Measurements from ENCODE around the gene GSTA5.
"Not testable (repeated sequence)": the region's sequence is repeated elsewhere in the genome, so short reads cannot be mapped to it uniquely, and the experiment has no call there.

The GSTA5 gene

DNA sequence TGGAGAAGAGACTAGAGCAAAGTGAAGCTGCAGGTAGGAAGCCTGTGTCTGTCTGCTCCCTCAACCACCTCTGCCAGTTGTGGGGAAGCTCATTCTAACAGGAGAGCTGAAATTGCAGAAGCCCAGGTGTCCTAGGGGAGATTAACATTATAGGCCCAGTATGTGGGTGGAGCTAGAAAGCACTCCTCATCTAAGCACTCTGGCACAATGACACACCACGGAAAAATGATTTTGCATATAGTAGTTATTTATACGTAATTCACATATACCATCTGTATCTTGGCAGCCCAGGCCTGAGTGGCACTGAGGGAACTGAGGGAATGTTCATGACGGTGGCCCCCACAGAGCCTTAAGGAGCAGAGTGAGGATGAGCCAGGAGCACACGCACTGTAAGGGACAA, 9.7 kb downstream of the GSTA5 start:
- DNase-seq = not testable (repeated sequence)

DNA sequence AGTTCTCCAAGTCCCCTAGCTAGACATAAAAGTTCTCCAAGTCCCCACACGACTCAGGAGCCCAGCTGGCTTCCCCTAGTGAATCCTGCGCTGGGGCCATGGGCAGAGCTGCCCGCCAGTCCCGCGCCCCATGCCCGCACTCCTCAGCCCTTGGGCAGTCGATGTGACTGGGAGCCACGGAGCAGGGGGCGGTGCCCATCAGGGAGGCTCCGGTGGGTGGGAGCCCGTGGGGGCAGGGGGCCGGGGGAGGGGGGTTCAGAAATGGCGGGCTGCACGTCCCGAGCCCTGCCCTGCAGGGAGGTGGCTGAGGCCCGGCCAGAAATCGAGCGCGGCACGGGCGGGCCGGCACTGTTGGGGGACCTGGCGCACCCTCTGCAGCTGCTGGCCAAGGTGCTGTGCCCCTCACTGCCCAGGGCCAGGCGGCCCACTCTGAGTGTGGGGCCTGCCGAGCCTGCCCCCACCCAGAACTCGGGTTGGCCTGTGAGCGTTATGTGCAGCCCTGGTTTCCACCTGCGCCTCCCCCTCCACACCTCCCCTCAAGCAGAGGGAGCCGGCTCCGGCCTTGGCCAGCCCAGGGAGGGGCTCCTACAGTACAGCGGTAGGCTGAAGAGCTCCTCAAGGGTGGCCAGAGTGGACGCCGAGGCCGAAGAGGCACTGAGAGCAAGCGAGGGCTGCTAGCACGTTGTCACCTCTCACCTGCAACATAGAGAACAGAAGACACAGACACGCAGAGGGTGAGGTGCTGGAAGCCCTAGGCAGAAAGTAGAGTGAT, 11.4 kb downstream of the GSTA5 start:
- no peak for DNase-seq

DNA sequence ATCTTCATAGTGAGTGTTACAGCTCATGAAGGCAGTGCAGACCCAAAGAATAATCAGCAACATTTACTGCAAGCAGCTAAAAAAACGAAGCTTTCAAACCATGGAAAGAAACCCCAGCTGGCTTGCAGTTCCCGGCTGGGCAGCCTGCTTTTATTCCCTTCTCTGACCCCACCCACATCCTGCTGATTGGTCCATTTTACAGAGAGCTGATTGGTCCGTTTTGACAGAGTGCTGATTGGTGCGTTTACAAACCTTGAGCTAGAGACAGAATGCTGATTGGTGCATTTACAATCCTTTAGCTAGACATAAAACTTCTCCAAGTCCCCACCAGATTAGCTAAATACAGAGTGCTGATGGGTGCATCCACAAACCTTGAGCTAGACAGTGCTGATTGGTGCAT, 12.0 kb downstream of the GSTA5 start:
- not testable (repeated sequence) for DNase-seq

DNA sequence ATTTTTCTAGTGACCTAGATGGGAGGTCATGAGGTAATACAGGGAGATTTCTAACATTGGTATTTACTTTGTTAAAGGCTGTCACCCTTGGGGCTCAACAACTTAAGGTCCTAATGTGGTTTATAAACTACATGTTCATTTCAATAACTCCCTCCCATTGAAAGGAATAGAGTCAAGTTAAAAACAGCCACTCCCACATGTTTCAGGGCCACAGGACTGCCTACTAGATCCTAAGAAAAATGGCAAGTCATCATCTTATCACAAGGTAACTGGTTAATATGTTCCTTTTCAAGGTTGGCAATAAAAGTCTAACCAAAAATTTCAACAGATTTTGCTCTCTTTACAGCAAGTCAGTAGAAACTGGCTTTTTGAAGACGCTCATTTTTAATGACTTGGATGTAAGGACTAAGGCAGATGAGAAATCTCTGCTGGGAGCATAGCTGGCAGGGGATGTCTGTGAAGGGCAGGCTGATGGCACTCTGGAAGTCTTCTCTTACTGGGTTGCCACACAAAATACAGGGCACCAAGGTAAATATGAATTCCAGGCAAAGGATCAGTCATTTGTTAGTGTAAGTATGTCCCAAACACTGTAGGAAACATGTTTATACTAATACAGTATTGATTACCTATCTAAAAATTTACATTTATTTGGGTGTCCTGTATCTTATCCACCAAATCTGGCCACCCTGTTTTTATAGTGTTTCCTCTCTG, 13.4 kb downstream of the GSTA5 start:
- not testable (repeated sequence) for DNase-seq

DNA sequence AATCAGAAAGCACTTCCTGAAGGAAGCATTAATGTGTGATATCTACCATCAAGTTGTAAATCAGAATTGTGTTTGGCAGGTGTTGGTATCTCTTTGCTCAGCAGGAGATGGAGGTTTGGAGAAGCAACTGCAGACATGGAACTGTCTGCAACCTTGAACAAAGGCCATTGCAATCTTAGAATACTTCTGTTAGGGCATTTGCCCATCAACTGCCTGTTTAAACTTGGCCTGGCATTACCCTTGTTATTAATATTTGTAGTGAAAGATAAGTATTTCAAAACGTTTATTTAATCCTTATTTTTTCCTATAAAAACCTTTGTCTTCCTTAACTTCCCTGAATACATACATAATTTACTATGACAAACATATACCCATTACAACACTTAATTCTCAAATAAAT, 14.1 kb downstream of the GSTA5 start:
- no peak for DNase-seq

DNA sequence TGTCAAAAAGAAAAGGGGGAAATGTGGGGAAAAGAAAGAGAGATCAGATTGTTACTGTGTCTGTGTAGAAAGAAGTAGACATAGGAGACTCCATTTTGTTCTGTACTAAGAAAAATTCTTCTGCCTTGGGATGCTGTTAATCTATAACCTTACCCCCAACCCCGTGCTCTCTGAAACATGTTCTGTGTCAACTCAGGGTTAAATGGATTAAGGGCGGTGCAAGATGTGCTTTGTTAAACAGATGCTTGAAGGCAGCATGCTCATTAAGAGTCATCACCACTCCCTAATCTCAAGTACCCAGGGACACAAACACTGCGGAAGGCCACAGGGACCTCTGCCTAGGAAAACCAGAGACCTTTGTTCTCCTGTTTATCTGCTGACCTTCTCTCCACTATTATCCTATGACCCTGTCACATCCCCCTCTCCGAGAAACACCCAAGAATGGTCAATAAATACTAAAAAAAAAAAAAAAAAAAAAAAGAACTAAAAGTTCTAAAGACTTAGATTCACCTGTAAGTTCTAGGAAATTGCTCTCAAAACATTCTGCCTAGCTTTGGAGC, 14.6 kb downstream of the GSTA5 start:
- DNase-seq = not testable (repeated sequence)

DNA sequence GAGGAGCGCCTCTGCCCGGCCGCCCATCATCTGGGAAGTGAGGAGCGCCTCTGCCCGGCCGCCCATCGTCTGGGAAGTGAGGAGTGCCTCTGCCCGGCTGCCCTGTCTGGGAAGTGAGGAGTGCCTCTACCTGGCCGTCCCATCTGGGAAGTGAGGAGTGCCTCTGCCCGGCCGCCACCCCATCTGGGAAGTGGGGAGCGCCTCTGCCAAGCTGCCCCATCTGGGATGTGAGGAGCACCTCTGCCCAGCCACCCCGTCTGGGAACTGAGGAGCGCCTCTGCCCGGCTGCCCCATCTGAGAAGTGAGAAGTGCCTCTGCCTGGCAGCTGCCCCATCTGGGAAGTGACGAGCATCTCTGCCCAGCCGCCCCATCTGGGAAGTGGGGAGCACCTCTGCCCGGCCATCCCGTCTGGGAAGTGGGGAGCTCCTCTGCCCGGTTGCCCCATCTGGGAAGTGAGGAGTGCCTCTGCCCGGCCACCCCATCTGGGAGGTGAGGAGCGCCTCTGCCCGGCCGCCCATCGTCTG, 15.3 kb downstream of the GSTA5 start:
- DNase-seq = not testable (repeated sequence)

DNA sequence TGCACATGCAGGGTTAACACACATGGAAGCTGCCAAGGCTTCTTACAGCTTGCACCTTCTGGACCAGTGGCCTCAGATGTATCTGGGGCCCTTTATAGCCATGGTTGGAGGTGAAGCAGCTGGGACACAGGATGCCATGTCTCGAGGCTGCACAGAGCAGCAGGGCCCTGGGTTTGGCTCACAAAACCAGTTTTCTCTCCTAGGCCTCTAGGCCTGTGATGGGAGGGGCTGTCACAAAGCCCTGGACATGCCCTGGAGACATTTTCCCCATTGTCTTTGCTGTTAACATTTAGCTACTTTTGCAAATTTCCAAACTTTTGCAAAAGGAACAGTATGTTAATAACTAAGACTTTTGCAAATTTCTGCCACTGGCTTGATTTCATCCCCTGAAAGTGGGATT, 18.8 kb downstream of the GSTA5 start:
- no peak for DNase-seq

DNA sequence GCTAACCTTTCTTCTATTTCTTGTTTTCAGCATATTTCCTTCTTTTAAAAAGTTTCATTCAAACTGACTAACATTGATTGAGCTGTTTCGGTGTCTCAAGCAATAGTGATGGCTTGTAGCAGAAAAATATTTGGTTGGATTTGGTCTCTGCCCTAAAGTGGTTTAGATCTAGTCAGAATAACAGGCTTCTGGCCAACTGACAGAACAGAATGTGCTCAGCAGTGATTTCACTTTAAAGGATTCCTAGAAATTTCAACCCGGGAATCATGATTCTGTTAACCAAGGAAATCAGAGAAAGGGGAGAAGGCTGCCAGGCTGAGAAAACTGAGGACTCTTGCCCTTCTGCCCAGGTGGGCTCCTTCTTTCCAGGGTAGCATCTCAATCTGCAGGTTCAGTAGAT, 20.4 kb downstream of the GSTA5 start:
- DNase-seq = no peak

DNA sequence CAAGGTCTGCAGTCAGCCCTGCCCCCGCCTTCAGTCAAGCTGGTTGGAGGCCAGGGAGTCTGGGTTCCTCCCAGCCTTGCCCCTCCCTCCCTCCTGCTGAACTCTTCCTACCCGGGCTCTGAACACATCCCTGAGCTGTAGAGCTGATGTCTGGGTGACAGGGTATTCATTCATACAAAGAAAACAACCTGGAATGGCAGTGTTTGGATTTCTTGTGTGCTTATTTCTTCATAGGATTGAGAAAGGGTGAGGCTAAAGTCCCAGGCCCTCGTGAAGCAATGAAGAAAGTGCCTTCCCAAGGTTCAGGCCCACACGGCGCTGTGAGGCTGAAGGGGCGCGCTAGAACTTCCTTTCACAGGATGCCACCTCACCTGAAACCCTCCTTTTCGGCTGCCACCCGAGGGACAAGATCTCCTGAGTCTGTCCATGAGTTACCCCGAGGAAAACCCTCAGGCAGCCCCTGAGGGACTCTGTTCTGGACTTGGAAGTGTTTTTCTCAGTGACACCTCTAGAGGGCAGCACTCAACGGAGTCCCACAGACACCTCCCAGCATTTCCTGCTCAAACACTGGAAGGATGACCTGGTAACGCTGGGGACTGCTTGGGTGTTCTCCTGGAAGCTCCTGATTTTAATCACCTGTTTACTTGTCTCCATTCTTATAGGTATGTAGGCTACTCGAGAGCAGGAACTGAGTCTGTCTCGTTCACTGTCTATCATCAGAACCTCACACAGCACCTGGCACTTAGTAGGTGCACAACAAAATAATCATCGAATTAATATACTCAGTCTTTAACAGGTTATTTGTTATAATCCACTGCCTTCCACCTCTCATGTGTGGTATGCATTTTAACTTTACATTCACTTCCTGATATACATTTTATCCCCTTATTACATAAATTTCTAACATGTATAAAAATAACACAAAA, 25.2 kb downstream of the GSTA5 start:
- DNase-seq = no peak

DNA sequence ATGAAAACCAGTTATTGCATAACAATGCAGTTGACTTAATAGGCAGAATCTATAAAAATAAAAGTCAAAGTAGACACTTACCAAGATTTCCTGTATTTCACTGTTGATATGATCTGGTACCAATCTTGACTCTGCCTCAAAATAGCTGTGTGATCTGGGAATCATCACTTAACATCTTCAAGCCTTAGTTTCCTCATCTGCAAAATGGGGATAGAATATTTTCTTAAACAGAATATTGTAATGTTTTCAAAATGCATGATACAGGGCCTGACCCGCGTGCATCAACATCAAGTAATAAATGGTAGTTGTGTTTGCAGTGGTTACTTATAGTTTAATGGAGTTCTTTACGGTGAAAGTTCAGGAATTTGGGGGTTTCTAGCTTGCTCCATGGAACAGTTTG, 26.1 kb downstream of the GSTA5 start:
- not testable (repeated sequence) for DNase-seq

DNA sequence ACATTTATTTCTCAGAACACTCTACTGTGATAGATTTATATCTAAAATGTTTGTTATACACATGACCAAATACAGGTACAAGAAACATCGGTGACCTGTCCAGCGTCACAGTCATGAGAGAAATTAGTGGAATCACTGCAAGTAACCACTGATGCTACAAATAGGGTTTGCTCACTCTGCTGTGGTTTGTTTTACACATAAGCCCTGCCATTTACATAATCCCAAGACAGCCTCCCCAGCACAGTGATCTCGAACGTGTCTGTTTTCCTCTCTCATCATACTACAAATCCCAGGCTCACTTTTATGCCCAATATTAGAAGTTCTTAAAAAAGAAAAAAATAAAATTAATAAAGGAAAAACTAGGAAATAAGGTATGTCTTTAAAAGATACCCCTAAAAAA, 30.8 kb downstream of the GSTA5 start:
- DNase-seq = not testable (repeated sequence)

DNA sequence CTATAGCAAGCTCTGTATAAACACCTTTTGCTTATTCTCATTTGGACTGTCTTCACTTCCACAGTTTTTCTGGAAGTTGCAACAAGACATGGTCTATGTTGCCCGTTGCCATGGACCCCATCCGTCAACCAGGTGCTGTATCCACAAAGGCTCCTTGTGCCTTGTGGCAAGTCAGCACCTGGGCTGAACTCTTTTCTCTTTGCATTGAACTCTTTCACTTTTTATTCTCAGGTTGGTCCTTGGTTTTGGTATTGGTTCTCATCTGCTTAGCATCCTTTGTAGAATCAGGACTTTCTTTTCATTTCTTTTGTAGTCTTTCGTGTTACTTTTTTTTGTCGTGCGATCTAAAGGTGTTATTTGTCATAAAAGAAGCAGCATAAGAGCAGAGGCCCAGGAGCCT, 32.0 kb downstream of the GSTA5 start:
- no peak for DNase-seq

DNA sequence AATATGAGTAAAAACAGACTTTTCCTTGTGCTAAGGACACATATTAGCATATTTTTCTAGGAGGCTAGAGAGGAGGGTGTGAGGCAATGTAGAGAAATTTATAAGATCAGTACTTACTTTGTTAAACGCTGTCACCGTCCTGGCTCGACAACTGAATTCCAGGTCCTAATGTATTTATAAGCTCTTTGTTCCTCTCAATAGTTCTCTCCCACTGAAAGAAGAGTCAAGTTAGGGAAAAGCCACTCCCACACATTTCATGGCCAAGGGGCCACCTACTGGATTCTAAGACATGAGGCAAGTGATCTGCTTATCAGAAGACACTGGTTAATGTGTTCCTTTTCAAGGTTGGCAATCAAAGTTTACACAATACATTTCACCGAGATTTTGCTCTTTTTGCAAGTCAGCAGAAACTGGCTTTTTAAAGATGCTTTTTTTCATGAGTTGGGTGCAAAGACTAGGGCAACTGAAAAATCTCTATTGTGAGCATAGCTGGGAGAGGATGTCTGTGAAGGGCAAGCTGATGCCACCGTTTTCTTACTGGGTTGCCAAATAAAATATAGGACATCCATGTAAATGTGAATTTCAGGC, 36.9 kb downstream of the GSTA5 start, which contains the start of gene GSTA1:
Gene GSTA1 (minus strand): TSS at position 149 of the 588 bp plus-strand sequence. CDS start 4,549 bp downstream, outside the sequence.
- not testable (repeated sequence) for DNase-seq

DNA sequence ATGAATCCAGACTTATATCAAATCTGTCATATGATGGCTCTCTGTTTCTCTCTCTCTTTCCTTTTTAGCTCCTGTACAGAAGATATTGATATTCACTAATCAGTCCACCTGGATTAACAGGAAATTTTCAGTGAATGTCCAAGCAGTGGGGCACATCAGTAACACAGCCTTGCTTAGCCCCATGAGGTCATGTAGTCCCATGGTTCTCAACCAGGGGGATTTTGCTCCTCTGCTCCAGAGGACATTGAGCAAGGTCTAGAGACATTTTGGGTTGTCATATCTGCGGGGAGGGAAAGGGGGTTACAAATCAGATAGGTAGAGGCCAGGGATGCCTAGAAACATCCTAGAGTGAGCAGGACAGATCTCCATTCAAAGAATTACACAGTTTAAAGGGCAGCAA, 37.8 kb downstream of the GSTA5 start:
- no peak for DNase-seq

DNA sequence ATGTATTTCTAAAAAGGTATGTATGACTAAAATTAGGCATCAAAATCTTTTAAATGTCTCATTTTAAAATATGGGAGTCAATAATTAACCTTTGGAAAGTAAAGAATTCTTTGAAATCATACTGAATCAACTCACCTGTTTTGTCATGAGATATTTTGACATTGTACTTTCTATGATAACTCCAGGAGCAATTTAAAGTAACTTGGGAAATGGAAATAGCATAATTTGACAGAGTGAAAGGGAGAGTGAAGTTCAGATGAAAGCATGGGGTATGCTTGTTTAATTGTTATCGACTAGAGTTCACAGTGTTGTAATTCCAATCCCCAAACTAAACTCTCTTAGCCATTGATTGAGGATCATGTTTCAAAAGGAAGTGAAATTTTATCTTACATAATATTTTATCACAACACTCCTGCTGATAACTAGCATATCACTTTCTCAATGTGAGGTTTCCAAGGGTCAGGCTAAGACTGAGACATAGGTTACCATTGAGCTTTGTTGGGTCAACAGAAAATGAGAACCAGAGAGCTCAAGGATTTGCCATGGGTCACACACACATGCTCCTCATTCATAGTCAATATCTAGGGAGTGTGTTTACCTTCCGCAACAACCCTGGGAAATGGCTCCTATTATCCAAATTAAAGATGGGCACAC, 39.3 kb downstream of the GSTA5 start:
- DNase-seq = no peak

DNA sequence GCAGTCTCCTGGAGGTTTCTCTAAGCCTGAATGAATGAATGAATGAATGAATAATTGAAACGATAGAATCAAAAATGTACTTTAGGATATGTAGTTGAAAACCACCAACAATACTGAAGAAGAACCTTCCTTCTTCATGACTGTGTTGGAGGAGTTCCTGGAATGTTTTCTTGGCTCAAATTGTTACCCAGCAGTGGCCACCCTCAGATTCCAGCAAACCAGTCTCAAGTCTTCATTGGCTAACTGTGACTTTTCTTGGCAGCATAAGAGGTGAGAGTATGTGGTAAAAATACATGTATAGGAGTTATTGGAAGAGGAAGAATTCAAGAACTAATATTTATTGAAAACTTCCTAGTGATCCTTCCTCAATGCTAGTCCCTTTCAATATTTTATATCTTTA, 41.3 kb downstream of the GSTA5 start:
- not testable (repeated sequence) for DNase-seq

DNA sequence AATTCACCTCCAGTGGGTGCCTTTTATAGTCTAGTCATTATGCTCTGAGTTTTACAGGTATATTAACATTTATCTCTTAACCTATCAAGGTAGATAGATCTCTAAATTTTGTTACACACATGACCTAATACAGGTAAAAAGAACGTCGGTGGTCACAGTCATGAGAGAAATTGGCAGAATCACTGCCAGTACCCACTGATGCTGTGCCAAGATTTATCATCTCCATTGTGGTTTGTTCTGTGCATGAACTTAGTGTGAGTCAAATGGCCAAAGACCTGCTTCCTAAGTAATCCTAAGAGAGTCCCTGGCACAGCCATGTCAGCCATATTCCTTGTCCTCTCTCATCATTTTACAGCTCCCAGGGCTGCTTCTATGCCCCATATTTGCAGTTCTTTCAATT, 46.2 kb downstream of the GSTA5 start:
- DNase-seq = not testable (repeated sequence)

DNA sequence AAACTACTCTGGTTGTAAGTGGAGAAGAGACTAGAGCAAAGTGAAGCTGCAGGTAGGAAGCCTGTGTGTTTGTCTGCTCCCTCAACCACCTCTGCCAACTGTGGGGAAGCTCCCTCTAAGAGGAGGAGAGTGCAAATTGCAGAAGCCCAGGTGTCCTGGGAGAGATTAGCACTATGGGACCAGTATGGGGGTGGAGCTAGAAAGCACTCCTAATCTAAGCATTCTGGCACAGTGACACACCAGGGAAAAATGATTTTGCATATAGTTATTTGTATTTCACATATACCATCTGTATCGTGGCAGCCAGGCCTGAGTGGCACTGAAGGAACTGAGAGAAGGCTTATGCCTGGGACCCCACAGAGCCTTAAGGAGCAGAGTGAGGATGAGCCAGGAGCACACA, 49.8 kb downstream of the GSTA5 start:
- no peak for DNase-seq

DNA sequence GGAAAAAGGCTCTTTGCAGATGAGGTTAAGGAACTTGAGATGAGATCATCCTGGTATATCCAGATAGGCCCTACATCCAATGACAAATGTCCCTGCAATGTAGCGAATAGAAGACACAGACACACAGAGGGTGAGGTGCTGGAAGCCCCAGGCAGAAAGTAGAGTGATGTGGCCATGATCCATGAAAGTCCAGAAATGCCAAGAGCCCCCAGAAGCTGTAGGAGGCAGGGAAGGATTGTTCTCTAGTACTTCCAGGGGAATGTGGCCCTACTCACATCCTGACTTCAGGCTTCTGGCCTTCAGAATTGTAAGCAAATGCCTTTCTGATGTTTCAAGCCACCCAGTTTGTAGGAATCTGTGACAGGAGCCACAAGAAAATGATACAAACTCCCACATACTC, 51.0 kb downstream of the GSTA5 start:
- not testable (repeated sequence) for DNase-seq

DNA sequence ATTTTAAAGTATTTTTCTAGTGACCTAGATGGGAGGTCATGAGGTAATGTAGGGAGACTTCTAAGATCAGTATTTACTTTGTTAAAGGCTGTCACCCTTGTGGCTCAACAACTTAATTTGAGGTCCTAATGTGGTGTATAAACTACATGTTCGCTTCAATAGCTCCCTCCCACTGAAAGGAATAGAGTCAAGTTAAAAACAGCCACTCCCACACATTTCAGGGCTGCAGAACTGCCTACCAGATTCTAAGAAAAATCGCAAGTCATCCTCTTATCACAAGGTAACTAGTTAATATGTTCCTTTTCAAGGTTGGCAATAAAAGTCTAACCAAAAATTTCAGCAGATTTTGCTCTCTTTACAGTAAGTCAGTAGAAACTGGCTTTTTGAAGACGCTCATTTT, 52.1 kb downstream of the GSTA5 start:
- no peak for DNase-seq

DNA sequence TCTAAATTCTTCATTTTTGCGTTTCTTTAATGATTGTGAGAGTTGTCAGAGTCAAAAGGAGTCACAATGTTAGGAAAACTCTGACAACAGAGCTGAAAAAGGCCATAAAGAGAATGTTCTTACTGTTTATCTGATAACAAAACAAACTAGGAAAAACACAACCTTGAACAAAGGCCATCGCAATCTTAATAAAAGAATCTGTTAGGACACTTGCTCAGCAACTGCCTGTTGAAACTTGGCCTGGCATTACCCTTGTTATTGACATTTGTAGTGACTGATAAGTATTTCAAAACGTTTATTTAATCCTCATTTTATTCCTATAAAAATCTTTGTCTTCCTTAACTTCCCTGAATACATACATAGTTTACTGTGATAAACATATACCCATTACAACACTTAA, 52.7 kb downstream of the GSTA5 start:
- DNase-seq = no peak

Data from CD4-positive, alpha-beta T cell treated with Interferon gamma for 1 hour (primary cell).